ENCODE data around the gene NKD2.

The NKD2 gene

GRCh38 chr5:1029945-1030625, 21.5 kb downstream of the NKD2 start:
- no peak for DNase-seq (ENCODE audit: low spot score)

- DNase-seq (ENCODE audit: low spot score), result no peak
These were observed 22.2 kb downstream of the NKD2 start for GRCh38 chr5:1030801-1031271.

DNA sequence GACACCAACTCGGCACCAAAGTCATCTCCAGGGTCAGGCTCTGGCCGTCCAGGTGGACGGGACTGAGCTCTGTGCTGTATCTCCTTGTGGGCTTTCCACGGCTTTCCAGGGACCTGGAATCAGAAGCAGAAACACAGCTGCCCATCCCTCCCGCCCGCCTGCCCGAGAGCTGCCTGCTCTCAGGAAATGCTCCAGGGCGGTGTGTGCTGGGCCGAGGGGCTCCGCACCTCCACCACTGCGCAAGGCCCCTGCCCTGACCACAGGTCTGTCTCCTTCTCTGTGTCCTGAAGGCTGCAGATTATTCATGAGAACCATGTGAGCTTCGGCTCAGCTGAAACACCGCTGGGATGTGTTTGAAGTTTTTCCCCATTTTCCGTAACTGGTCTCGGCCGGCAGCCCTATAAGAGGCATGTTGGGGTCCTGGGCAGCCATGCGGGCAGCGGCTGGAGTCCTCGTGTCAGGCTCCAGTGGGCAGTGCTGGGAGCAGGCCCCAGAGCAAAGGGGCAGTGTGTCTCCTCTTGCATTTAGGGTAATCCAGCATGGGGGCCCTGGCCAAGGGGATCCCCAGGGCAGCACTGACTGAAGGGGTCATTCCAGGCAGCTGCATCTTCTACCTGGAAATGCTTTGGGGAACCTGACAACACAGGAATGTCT, 22.8 kb downstream of the NKD2 start:
- no peak for DNase-seq (ENCODE audit: low spot score)

- no peak for DNase-seq (ENCODE audit: low spot score)
These were observed 23.4 kb downstream of the NKD2 start for GRCh38 chr5:1032011-1032410.

- no peak for DNase-seq (ENCODE audit: low spot score)
These were observed 24.0 kb downstream of the NKD2 start for GRCh38 chr5:1032551-1033027.

DNA sequence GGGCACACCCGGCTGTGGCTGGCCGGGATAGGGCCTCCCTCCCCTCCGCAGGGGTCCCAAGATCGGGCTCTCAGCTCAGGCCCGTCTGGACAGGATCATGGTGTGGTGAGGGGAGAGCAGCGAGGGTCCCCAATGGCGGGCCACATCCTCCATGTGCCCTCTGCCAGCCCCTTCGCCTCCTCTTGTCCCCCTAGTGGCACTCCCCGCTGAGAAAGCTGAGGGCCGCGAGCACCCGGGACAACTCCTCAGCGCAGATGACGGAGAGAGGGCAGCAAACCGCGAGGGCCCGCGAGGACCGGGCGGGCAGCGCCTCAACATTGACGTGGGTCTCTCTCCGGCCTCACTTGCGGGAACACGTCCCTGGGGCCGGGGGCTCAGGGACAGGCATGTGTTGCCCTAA, 24.6 kb downstream of the NKD2 start:
- no peak for DNase-seq (ENCODE audit: low spot score)

DNA sequence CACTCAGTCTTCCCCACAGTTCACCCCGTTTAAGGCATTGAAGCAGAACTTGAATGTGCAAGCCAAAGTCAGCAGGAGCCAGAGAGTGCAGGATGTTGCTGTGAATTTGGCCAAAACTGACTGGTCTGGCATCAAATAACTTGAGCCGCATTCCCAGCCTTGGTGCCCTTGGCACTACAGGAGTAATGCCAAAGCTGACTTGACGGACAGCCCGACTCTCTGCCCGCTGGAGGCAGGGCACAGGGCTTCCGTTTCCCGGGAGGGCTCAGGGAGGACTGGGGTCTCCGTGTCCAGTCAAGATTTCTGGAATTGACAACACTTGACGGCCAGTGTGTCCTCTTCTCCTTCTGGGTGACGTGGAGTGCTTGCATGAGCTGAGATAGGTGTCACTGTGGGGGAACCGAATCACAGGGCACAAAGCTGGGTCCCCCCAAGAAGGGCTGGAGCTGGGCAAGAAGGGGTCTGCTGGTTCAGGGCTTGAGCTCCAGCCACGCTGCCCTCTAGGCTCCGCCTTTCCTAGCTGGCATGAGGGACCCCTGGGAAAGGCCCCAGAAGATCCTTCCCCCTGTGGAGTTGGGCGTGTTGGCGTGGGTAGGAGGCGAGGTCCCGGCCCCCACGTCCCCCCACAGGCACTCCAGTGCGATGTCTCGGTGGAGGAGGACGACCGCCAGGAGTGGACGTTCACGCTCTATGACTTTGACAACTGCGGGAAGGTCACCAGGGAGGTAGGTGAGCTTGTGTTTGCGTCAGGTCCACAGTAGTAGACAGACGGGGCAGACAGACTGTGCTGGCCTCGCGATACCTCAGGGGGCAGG, 25.2 kb downstream of the NKD2 start:
- no peak for DNase-seq (ENCODE audit: low spot score)

GRCh38 chr5:1034421-1034905, 25.9 kb downstream of the NKD2 start:
- no peak for DNase-seq (ENCODE audit: low spot score)

DNA sequence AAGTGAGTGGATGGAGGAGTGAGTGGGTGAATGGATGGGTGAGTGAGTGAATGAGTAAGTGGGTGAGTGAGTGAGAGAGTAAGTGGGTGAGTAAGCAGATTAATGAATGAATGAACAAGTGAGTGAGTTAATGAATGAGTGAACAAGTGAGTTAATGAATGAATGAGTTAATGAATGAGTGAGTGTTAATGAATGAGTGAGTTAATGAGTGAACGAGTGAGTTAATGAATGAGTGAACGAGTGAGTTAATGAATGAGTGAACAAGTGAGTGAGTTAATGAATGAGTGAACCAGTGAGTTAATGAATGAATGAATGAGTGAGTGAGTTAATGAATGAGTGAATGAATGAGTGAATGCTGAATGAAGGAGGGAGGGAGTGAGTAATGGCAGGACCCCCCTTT, 26.4 kb downstream of the NKD2 start:
- no peak for DNase-seq (ENCODE audit: low spot score)

DNA sequence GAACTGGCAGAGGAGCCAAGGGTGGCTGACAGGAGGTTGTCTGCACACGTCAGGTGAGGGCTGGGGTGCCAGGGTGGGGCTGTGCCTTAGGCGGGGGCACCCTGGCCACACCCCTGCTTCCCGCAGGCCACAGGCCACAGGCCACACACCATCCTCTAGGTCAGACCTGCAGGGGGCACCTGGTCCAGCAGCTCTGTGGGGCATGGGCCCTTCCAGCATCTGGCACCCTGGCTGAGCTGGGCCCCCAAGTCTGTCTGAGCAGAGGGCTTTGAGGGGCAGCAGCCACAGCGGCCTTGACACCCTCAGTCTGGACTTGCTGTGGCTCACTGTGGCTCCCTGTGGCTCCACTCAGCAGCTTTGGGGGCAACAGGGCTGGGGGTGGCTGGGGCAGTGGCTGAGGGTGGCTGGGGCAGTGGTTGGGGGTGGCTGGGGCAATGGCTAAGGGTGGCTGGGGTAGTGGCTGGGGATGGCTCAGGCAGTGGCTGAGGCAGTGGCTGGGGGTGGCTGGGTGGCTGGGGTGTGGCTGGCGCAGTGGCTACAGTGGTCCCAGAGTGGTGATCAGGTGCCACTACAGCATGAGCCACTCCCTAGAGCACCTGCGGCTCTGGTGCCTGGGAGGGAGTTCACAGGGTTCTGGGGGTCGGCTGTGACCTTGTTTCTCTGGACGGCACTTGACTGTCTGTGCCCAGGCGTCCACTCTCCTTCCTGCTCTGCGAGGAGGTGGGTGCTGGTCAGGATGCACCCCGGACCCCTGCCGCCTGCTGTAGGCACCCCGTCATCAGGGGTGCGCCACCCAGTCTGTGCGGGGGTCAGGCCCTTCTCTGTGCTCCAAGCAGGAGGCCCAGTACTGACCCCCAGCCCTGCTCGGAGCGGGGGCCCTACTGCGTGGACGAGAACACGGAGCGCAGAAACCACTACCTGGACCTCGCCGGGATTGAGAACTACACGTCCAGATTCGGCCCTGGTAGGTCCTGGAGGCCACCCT, 27.1 kb downstream of the NKD2 start:
- no peak for DNase-seq (ENCODE audit: low spot score)

- DNase-seq (ENCODE audit: low spot score), result no peak
These were observed 28.0 kb downstream of the NKD2 start for GRCh38 chr5:1036504-1037122.

DNA sequence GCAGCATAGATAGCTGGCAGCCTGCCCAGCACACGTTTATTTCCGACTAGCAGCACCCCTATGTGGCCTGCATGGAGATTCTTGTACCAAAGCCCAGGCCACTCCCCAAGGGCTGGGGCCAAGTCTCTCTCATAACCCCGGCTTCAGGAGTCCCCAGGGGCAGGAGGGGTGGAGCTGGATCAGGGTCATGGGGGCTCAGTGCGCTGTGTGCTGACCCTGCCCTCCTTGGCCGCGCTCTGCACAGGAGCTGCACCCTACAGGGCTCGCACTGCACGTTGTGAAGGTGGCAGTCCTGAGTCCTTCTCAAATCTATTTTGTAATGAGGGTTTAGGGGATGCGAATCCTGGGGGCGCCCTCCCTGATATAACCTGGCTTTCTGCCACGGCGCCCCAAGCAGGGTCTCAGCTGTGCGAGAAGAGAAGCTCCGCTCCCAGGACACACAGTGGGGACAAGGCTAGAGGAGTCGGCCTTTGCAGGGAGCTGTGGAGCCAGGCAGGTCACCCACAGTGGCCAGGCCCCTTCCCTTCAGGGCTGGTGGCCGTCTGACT, 28.6 kb downstream of the NKD2 start:
- no peak for DNase-seq (ENCODE audit: low spot score)

- DNase-seq (ENCODE audit: low spot score), result no peak
These were observed 29.2 kb downstream of the NKD2 start for GRCh38 chr5:1037671-1038416.

- DNase-seq (ENCODE audit: low spot score), result no peak
These were observed 30.0 kb downstream of the NKD2 start for GRCh38 chr5:1038417-1039209.

DNA sequence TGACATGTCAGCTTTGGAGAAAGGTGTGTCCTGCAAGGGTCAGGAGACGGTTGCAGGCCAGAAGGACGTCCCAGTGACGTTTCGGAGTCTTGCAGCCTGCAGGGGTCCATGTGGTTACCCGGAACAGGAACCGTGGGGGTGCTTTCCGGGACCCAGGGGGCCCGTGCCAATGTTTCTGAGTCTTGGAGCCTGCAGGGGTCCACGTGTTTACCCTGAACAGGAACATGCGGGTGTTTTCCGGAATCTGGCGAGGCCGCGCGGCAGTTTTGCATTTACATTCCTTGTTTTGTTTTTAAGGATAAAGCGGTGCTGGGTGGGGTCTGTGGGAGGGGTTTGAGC, 30.6 kb downstream of the NKD2 start:
- DNase-seq (ENCODE audit: low spot score), result no peak

- DNase-seq (ENCODE audit: low spot score), result no peak
These were observed 31.2 kb downstream of the NKD2 start for GRCh38 chr5:1039706-1040260.

GRCh38 chr5:1040571-1040970, 32.0 kb downstream of the NKD2 start:
- no peak for DNase-seq (ENCODE audit: low spot score)

GRCh38 chr5:1041225-1042143, 32.9 kb downstream of the NKD2 start:
- DNase-seq (ENCODE audit: low spot score), result no peak
